OCI-LY1 (cell line): ENCODE measurements around the gene ADGRB2.

Experiments
- H2AFZ ChIP-seq: fragments of 200-600 bp; sonication (generic), shearing (Covaris generic); 2 replicates; pipeline ENCODE4 v1.6.0; 2014; ENCODE audit warnings: antibody characterized with exemption, mild to moderate bottlenecking, low read length
- H3F3A ChIP-seq: fragments of 200-600 bp; sonication (generic), shearing (Covaris generic); 2 replicates; pipeline ENCODE4 v1.6.0; 2014; ENCODE audit warnings: mild to moderate bottlenecking, antibody characterized with exemption, low read length, moderate library complexity; ENCODE audit not compliant: insufficient read depth
- H3K27ac ChIP-seq: fragments of 200-600 bp; sonication (generic); 2 replicates; pipeline ENCODE4 v1.5.1; 2014; ENCODE audit warnings: low read length, mixed run types, mild to moderate bottlenecking, low read depth; ENCODE audit not compliant: poor library complexity, severe bottlenecking
- H3K27me3 ChIP-seq: fragments of 200-600 bp; sonication (generic); 2 replicates; pipeline ENCODE4 v1.6.0; 2014; ENCODE audit warnings: antibody characterized with exemption, mild to moderate bottlenecking, low read length, moderate library complexity; ENCODE audit not compliant: insufficient read depth
- H3K36me3 ChIP-seq: fragments of 200-600 bp; sonication (generic); 2 replicates; pipeline ENCODE4 v1.6.1; 2014; ENCODE audit warnings: mild to moderate bottlenecking, antibody characterized with exemption, low read length, moderate library complexity, mixed read lengths; ENCODE audit not compliant: insufficient read depth
- H3K4me1 ChIP-seq: fragments of 200-600 bp; sonication (generic); 2 replicates; pipeline ENCODE4 v1.5.1; 2014; ENCODE audit warnings: mild to moderate bottlenecking, low read length, moderate library complexity; ENCODE audit not compliant: insufficient read depth, severe bottlenecking
- H3K4me2 ChIP-seq: fragments of 200-600 bp; sonication (generic), shearing (Covaris generic); 2 replicates; pipeline ENCODE4 v1.6.1; 2014; ENCODE audit warnings: low read length
- H3K4me3 ChIP-seq: fragments of 200-600 bp; sonication (generic); 2 replicates; pipeline ENCODE4 v1.5.1; 2014; ENCODE audit warnings: low read length, low read depth, mild to moderate bottlenecking, mixed read lengths; ENCODE audit not compliant: poor library complexity, severe bottlenecking
- H3K79me2 ChIP-seq: fragments of 200-600 bp; shearing (Covaris generic); 2 replicates; pipeline ENCODE4 v1.6.1; 2016; ENCODE audit warnings: mixed run types, low read length, mixed read lengths; ENCODE audit not compliant: insufficient read depth
- H3K9ac ChIP-seq: fragments of 200-600 bp; sonication (generic), shearing (Covaris generic); 2 replicates; pipeline ENCODE4 v1.6.1; 2014; ENCODE audit warnings: mild to moderate bottlenecking, low read length, mixed read lengths
- H3K9me2 ChIP-seq: fragments of 200-600 bp; sonication (generic), shearing (Covaris generic); 2 replicates; pipeline ENCODE4 v1.6.1; 2014; ENCODE audit warnings: low read depth, mild to moderate bottlenecking, low read length, mixed read lengths
- H3K9me3 ChIP-seq: fragments of 200-600 bp; shearing (Covaris generic); 2 replicates; pipeline ENCODE4 v1.6.1; 2014; ENCODE audit warnings: low read length, mixed read lengths
- H4K20me1 ChIP-seq: fragments of 200-600 bp; sonication (generic), shearing (Covaris generic); 2 replicates; pipeline ENCODE4 v1.6.0; 2016; ENCODE audit warnings: mild to moderate bottlenecking, low read length; ENCODE audit not compliant: insufficient read depth
- EZH2 ChIP-seq: fragments of 200-600 bp; sonication (generic), shearing (Covaris generic); IDR thresholded peaks from 2 replicates; pipeline ENCODE4 v1.8.0; 2017; ENCODE audit warnings: borderline replicate concordance, mixed run types, mild to moderate bottlenecking, antibody characterized with exemption, low read length, moderate library complexity, mixed read lengths
- TF ChIP-seq, protein P1 (sequence below): fragments of 200-600 bp; sonication (generic), shearing (Covaris generic); IDR thresholded peaks from 2 replicates; pipeline ENCODE4 v1.5.1; 2017; ENCODE audit warnings: mild to moderate bottlenecking, antibody characterized with exemption, low read length, moderate library complexity, mixed read lengths

Gene ADGRB2

DNA sequence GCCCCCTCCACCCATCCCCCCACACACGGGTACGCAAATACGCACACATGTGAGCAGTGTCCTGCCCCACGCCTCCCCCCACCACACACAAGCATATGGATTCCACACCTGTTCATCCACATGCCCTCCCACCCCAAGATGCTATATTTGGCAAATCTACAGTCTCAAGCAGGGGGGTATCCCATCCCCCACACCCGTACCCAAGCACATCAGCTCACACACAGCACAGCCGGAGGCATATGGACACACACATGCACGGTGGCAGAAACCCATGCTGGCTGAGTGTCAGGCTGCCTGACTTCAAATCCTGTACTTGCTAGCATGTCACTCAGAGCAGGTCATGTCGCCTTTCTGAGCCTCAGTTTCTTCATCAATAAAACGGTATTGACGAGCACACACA lies 70.9 kb downstream of the ADGRB2 start:
- H3K9me2 ChIP-seq = no peaks in the 10 kb centered on the region
- H4K20me1 ChIP-seq = no peaks in the 10 kb centered on the region
- no peak overlapping the region for H2AFZ ChIP-seq
- H3K9me3 ChIP-seq = no peaks in the 10 kb centered on the region
- H3K4me2 ChIP-seq = no peak overlapping the region
- H3K9ac ChIP-seq = no peak overlapping the region
- H3K27ac ChIP-seq = no peak overlapping the region
- no peak overlapping the region for H3K4me3 ChIP-seq
- no peak for TF ChIP-seq EZH2
- TF ChIP-seq, protein P1, sequence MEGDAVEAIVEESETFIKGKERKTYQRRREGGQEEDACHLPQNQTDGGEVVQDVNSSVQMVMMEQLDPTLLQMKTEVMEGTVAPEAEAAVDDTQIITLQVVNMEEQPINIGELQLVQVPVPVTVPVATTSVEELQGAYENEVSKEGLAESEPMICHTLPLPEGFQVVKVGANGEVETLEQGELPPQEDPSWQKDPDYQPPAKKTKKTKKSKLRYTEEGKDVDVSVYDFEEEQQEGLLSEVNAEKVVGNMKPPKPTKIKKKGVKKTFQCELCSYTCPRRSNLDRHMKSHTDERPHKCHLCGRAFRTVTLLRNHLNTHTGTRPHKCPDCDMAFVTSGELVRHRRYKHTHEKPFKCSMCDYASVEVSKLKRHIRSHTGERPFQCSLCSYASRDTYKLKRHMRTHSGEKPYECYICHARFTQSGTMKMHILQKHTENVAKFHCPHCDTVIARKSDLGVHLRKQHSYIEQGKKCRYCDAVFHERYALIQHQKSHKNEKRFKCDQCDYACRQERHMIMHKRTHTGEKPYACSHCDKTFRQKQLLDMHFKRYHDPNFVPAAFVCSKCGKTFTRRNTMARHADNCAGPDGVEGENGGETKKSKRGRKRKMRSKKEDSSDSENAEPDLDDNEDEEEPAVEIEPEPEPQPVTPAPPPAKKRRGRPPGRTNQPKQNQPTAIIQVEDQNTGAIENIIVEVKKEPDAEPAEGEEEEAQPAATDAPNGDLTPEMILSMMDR = no peak
- no peaks in the 10 kb centered on the region for H3K4me1 ChIP-seq
- H3F3A ChIP-seq = no peaks in the 10 kb centered on the region
- H3K79me2 ChIP-seq = no peaks in the 10 kb centered on the region
- H3K27me3 ChIP-seq = no peaks in the 10 kb centered on the region
- H3K36me3 ChIP-seq = no peaks in the 10 kb centered on the region

- Histone ChIP-seq H4K20me1 (no peaks in the 10 kb centered on the region), H3K79me2 (no peaks in the 10 kb centered on the region), H3K9me2 (no peaks in the 10 kb centered on the region), H3K36me3 (no peaks in the 10 kb centered on the region), H3F3A (no peaks in the 10 kb centered on the region), H3K27ac (no peak overlapping the region), H3K4me1 (no peaks in the 10 kb centered on the region), H2AFZ (no peak overlapping the region), H3K27me3 (no peaks in the 10 kb centered on the region), H3K4me2 (no peak overlapping the region), H3K9me3 (no peaks in the 10 kb centered on the region), H3K4me3 (no peak overlapping the region), H3K9ac (no peak overlapping the region)
- no peak for TF ChIP-seq EZH2
- TF ChIP-seq, protein P1 = no peak
Measured at GRCh38 chr1:31691951-31692350, 72.2 kb downstream of the ADGRB2 start.

- Histone ChIP-seq H3K9me3 (no peaks in the 10 kb centered on the region), H2AFZ (no peak overlapping the region), H3K4me1 (no peaks in the 10 kb centered on the region), H3K27ac (no peak overlapping the region), H3K9me2 (no peaks in the 10 kb centered on the region), H3F3A (no peaks in the 10 kb centered on the region), H3K27me3 (no peaks in the 10 kb centered on the region), H3K79me2 (no peaks in the 10 kb centered on the region), H3K4me3 (no peak overlapping the region), H3K36me3 (no peaks in the 10 kb centered on the region), H3K4me2 (no peak overlapping the region), H4K20me1 (no peaks in the 10 kb centered on the region), H3K9ac (no peak overlapping the region)
- no peak for TF ChIP-seq EZH2
- TF ChIP-seq, protein P1 = no peak
Measured at GRCh38 chr1:31691446-31691845, 72.7 kb downstream of the ADGRB2 start.
